ENCODE measurements around the gene ASB13.

ASB13 gene

GRCh38 chr10:5666008-5666840 lies at the start of gene ASB13:
ASB13 (minus strand) TSS chr10:5666595; CDS start chr10:5666551, 44 bp downstream.
- no peak for DNase-seq (ENCODE audit: low read depth)

GRCh38 chr10:5711642-5712041 lies 45.2 kb upstream of the ASB13 start:
- no peak for DNase-seq (ENCODE audit: low read depth)

DNA sequence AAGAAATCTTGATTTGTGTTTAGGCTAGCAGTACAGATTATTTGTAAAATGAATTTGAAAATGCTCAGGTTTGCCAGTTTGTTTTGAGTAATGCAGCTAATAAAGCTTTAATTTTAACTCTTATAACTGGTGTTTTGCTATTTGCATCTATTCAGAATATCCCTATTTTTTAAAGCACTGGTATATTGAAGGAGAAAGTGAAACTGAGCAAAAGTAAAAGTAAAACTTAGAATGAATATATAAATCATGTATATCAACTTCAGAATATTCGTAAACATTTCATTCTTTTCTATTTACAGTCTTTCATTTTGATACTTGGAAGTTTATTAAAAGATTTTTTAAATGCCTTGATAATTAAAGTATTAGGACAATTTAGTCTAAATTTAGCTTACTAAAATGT lies 44.5 kb upstream of the ASB13 start:
- no peak for DNase-seq (ENCODE audit: low read depth)

DNA sequence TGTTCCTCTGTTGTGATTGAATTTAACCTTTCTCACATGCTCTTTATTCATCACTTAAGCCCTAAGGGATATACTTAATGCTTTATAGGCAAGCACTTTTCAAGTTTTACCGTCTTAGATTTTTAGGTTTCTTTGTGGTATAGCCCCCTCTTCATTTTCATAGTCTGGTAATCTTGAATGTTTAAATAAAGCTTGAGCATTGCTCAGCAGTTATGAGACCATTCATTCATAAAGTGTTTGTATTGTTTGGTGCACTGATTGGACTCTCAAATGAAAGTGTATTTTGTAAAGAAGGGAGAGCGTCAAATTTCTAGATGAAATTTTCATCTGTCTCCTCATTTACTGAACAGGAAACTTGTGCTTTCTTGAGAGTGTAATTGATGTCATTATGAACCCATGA lies 43.5 kb upstream of the ASB13 start:
- DNase-seq (ENCODE audit: low read depth): no peak

DNA sequence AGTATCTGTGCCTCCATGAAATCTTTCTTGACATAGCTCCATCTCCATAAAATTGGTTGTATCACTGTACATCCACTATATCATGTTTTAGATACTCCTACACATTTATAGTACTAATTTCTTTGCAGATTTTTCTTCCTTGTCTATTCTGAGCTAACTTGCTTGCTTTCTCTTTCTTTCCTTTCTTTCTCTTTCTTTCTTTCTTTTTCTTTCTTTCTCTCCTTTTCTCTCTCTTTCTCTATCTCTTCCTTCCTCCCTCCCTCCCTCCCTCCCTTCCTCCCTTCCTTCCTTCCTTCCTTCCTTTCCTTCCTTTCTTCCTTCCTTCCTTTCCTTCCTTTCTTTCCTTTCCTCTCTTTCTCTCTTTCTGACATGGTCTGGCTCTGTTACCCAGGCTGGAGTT lies 42.0 kb upstream of the ASB13 start:
- no peak for DNase-seq (ENCODE audit: low read depth)

DNA sequence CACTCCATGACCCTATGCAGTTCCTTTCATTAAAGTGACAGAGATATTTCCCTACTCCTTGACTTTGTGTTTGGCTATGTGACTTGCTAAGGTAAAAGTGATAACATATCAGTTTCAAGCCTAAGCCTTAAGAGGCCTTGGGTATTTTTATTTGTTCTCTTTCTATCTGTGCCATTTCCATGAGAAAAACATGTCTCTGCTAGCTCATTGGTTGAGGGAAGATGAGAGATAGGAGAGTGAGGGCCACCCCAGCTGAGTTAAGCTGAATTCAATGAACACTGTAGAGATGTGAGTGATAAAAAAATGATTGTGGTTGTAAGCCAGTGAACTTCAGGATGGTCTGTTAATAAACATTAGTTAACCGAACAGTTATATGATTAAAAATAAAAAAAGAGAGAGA lies 31.7 kb upstream of the ASB13 start:
- no peak for DNase-seq (ENCODE audit: low read depth)

DNA sequence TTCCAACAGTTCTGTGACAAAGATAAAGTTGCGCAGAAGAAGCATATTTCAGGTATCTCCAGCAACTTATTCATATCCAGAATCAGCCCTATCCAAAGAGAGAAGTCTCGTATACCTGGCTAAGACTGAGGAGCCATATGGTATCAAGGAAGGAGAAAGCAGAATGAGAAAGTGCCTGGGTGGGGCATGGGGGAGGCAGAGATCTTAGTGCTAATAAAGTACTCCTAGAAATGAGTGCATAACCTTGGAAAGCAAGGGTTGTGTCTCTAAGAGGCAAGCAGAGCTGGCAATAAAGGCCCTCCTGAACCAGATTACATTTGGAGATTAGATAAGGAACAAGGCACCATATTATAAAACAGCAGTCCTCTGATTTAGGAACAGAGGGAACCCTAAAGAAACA lies 30.9 kb upstream of the ASB13 start:
- DNase-seq (ENCODE audit: low read depth): no peak

DNA sequence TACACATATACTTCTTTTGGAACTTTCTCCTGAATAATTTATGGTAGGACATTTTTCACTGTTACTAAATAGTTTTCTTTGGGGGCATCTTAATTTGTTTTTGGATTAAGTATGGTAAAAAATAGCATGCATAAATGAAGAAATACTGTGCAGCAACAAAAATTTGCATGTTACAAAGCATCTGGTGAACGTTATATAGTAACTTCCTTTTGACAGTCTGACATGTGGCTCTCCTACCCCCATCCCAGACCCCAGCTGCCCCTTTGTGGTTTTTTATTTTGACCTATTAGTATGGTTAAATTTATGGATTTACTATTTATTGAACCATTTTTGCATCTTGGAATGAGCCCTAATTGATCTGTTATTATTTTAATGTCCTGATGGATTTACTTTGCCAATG lies 28.2 kb upstream of the ASB13 start:
- no peak for DNase-seq (ENCODE audit: low read depth)

GRCh38 chr10:5692461-5693358 lies 26.3 kb upstream of the ASB13 start:
- DNase-seq (ENCODE audit: low read depth): peak; percentile 30

GRCh38 chr10:5691786-5692185 lies 25.4 kb upstream of the ASB13 start:
- DNase-seq (ENCODE audit: low read depth): no peak

- no peak for DNase-seq (ENCODE audit: low read depth)
Observed at GRCh38 chr10:5688587-5688986, 22.2 kb upstream of the ASB13 start.

GRCh38 chr10:5685764-5686240 lies 19.4 kb upstream of the ASB13 start:
- no peak for DNase-seq (ENCODE audit: low read depth)

- DNase-seq (ENCODE audit: low read depth): peak; percentile 46
Observed at GRCh38 chr10:5684971-5685763, 18.8 kb upstream of the ASB13 start.

- peak; percentile 94 for DNase-seq (ENCODE audit: low read depth)
Observed at GRCh38 chr10:5684318-5684970, 18.0 kb upstream of the ASB13 start, which contains the start of gene TASOR2. TASOR2 (plus strand) TSS chr10:5684838; CDS start chr10:5720643, 35,805 bp downstream.

GRCh38 chr10:5683065-5683464 lies 16.7 kb upstream of the ASB13 start:
- DNase-seq (ENCODE audit: low read depth): no peak

GRCh38 chr10:5681930-5682329 lies 15.5 kb upstream of the ASB13 start:
- DNase-seq (ENCODE audit: low read depth): no peak

DNA sequence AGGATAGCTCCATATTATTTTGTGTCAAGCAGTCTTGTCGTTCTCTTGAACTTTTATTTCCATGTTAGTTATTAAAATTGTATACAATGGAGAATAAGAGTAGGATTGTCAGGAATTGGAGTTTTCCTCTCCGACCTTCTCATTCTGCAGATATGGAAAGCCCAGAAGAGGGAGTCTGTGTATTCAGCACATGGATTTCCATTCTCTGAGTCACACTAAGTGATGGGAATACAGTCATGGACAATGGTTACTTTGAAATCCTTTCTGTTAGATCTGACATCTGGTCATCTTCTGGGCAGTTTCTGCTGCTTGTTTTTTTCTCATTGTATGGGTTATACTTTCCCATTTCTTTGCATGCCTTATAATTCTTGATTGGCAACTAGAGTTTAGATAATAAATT lies 13.2 kb upstream of the ASB13 start:
- no peak for DNase-seq (ENCODE audit: low read depth)

GRCh38 chr10:5679037-5679435 lies 12.6 kb upstream of the ASB13 start:
- no peak for DNase-seq (ENCODE audit: low read depth)

DNA sequence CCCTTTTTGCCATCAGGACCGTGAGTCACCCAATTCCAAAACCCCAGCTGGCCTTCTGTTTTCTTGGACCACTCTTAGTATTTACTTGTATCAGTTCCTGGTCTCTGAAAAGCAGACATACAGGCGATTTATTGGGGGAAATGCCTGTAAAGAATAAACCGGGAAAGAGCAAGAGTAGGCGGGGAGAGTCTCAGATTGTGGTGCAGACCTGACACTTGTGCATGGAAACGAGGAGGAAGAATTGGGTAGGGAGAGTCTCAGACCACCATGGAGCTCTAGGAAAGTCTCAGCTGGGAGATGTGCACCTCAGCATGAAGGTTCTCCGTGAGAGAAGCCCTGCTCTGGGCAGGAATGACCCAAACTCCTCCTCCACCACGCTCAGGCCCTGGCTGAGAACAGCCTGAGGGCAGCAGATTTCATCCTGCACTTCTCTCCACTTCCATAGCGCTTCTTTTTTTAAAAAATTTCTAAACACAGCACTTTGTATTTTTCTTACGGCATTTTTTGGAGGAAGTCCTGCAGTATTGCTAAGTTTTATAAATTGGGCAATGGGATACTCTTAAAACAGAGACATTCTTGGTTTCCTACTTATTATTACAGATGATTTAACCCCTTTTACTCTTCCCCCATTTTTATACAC lies 12.1 kb upstream of the ASB13 start:
- no peak for DNase-seq (ENCODE audit: low read depth)

- DNase-seq (ENCODE audit: low read depth): no peak
Observed at GRCh38 chr10:5670662-5671375, 4.4 kb upstream of the ASB13 start.

Measured in stimulated activated CD8-positive, alpha-beta memory T cell treated with anti-CD3 and anti-CD28 coated beads, Interleukin-7, amount 100 ng/mL, for 24 hours (primary cell).